Measurements from ENCODE around the gene ADISSP.

Gene ADISSP

GRCh38 chr20:3812259-3812681, 44.7 kb upstream of the ADISSP start:
- no peak for DNase-seq (ENCODE audit: low read depth)
- no peak overlapping the region for H3K4me3 ChIP-seq (ENCODE audit: control insufficient read depth, low read depth, low read length)
- no peak for TF ChIP-seq CTCF (IDR thresholded peaks at IDR 0.05; ENCODE audit: control insufficient read depth, insufficient read depth, low read depth, low read length, missing control alignments)

- peak overlapping the region; percentile 39 for H3K4me3 ChIP-seq (ENCODE audit: control insufficient read depth, low read depth, low read length)
- peak; percentile 98 for DNase-seq (ENCODE audit: low read depth)
- TF ChIP-seq CTCF (IDR thresholded peaks at IDR 0.05; ENCODE audit: control insufficient read depth, insufficient read depth, low read depth, low read length, missing control alignments), result no peak
Measured at GRCh38 chr20:3811467-3812258, 44.1 kb upstream of the ADISSP start.

GRCh38 chr20:3808544-3808943, 41.0 kb upstream of the ADISSP start:
- no peak for DNase-seq (ENCODE audit: low read depth)
- TF ChIP-seq CTCF (IDR thresholded peaks at IDR 0.05; ENCODE audit: control insufficient read depth, insufficient read depth, low read depth, low read length, missing control alignments), result no peak
- H3K4me3 ChIP-seq (ENCODE audit: control insufficient read depth, low read depth, low read length), result no peak overlapping the region

GRCh38 chr20:3804781-3805180, 37.2 kb upstream of the ADISSP start:
- H3K4me3 ChIP-seq (ENCODE audit: control insufficient read depth, low read depth, low read length), result no peak overlapping the region
- DNase-seq (ENCODE audit: low read depth), result no peak
- no peak for TF ChIP-seq CTCF (IDR thresholded peaks at IDR 0.05; ENCODE audit: control insufficient read depth, insufficient read depth, low read depth, low read length, missing control alignments)

- TF ChIP-seq CTCF (IDR thresholded peaks at IDR 0.05; ENCODE audit: control insufficient read depth, insufficient read depth, low read depth, low read length, missing control alignments), result no peak
Measured at GRCh38 chr20:3804254-3804751, 36.8 kb upstream of the ADISSP start.

GRCh38 chr20:3803854-3804253, 36.3 kb upstream of the ADISSP start:
- H3K4me3 ChIP-seq (ENCODE audit: control insufficient read depth, low read depth, low read length), result no peak overlapping the region
- no peak for TF ChIP-seq CTCF (IDR thresholded peaks at IDR 0.05; ENCODE audit: control insufficient read depth, insufficient read depth, low read depth, low read length, missing control alignments)
- no peak for DNase-seq (ENCODE audit: low read depth)

More at GRCh38 chr20:3804254-3804751, 36.8 kb upstream of the ADISSP start:
- no peak overlapping the region for H3K4me3 ChIP-seq (ENCODE audit: control insufficient read depth, low read depth, low read length)
- DNase-seq (ENCODE audit: low read depth), result no peak
